ENCODE data around the gene DKK1.

DNA sequence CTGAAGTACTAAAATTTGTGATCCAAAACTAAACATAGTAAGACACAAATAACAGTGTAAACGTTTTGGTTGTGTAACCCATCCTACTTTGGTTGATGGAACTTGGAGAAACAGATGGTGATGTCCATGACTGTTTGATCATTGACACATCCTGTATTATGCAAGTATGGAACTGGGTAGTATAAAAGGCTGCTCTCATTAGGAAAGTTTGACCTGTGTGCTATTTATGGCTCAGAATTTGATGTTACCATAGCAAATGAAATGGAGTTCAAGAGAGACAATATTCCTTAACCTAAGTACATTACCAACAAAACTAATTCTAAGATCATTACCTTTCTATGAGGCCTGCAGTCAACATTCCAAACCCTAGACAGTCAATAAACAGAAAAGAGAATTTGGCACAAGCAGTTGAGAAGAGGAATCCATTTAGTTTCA, 39.9 kb downstream of the DKK1 start:
- TF ChIP-seq, protein P1, sequence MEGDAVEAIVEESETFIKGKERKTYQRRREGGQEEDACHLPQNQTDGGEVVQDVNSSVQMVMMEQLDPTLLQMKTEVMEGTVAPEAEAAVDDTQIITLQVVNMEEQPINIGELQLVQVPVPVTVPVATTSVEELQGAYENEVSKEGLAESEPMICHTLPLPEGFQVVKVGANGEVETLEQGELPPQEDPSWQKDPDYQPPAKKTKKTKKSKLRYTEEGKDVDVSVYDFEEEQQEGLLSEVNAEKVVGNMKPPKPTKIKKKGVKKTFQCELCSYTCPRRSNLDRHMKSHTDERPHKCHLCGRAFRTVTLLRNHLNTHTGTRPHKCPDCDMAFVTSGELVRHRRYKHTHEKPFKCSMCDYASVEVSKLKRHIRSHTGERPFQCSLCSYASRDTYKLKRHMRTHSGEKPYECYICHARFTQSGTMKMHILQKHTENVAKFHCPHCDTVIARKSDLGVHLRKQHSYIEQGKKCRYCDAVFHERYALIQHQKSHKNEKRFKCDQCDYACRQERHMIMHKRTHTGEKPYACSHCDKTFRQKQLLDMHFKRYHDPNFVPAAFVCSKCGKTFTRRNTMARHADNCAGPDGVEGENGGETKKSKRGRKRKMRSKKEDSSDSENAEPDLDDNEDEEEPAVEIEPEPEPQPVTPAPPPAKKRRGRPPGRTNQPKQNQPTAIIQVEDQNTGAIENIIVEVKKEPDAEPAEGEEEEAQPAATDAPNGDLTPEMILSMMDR (conservative IDR thresholded peaks at IDR 0.05 in 1 of 2, IDR thresholded peaks at IDR 0.05 in 1 of 2; ENCODE audit: extremely low read depth in 1 of 2, insufficient read depth in 1 of 2, low read depth in 1 of 2, low read length in 2 of 2): no peak
- TF ChIP-seq EZH2 (IDR thresholded peaks at IDR 0.05; ENCODE audit: borderline replicate concordance, low read length): no peak

Data from mammary epithelial cell (primary cell).